Activated CD8-positive, alpha-beta memory T cell treated with anti-CD3 and anti-CD28 coated beads for 36 hours (primary cell): ENCODE results near the gene MYBPC1. TPM values are rescaled to one million over a fixed set of nuclear protein-coding genes. Genes with fewer than 3 reads are reported as not detected.
"Not testable (repeated sequence)": the region's sequence is repeated elsewhere in the genome, so short reads cannot be mapped to it uniquely, and the experiment has no call there.

Source experiments
- CTCF ChIA-PET: fragments of 350-600 bp; sonication (Branson Sonifier 250); formaldehyde crosslinking; loops from one replicate; lab custom pipeline; 2021; ENCODE audit warnings: antibody characterized with exemption; lab: Charles Lee
- POLR2A ChIA-PET: fragments of 350-600 bp; sonication (Branson Sonifier 250); formaldehyde crosslinking; loops from one replicate; lab custom pipeline; 2021; ENCODE audit warnings: antibody characterized with exemption; lab: Charles Lee
- total RNA-seq, 2 experiments: library from RNA; stranded (reverse); gene quantifications; one replicate each; pipeline ENCODE4 v1.2.3, GENCODE V29; 2021

The MYBPC1 gene
- total RNA-seq, 2 experiments from 2014 or later = not detected

DNA sequence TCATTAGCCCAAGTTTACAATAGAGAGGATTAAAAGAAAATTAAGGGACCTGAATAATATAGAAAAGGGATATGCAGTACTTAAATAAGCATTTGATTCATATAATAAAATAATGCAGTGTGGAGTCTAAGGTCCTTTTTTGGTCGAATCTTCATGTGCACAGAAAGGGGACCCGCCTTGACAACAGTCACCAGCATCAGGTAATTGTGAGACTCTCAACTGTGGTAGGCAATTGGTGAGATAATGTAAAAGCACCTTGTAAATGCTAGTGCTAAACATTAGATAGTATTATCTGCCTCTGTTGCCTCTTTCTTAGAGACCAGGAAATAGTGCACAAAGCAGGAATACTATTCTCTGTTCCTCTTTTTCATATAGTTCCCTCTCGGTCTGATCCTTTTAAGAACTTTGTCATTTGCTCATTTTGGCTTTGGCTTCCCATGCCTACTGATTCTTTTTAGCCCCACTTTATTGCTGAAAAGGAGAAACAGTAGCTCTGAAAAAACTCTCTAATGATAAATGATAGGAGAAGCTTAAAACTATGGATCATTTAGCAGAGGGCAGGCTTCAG is 120.2 kb downstream of the MYBPC1 start:
- ChIA-PET POLR2A (no interaction called here), CTCF (no interaction called here)

DNA sequence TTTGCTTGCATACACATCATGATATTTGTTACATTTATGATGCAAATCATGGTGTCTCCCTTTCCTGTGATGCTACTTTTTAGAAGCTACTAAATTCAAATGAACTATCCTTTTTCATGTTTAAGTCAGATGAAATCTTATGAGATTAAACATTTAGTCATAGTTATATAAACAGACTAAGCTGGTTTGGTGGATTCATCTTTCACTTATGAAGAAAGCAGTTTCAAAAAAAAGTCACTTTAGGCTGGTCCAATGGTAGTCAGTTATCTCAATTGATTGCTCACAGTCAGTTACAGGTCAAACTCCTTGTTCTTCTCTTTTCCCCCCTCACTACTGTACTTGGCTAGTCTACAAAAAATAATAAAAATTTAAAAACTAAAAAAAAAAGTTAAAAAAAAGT is 124.8 kb downstream of the MYBPC1 start:
- POLR2A ChIA-PET = no interaction called here
- CTCF ChIA-PET = no interaction called here

DNA sequence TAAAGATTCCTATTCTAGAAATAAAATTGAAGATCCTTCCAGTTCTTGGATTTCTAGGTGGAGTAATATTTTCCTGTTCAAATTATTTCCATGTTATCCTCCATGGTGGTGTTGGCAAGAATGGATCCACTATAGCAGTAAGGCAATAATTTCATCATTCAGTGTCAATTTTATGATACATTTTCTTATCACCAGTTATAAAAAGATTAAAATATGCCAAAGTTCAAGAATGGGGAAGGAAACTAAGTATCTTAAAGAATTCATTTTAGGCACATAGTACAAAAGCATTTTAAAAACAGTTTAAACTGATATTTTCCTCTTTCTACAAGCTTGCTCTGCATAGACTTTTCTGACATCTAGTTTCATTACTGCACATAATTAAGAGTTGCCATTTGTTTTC is 125.3 kb downstream of the MYBPC1 start:
- POLR2A ChIA-PET = no interaction called here
- CTCF ChIA-PET = no interaction called here

DNA sequence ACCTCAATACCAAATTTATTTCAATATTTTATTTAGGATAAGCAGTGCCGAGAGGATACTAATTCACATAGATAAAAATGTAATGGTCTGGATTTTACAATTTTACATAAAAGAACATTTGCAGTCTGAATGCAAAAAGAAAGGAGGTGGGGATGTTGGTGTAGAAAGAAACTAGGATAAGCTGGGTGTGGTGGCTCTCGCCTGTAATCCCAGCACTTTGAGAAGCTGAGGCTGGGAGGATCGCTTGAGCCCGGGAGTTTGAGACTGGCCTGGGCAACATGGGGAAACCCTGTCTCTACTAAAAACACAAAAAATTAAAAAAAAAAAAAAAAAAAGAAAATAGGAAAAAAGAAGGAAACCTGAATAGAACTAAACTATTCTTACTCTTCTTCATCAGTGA is 127.6 kb downstream of the MYBPC1 start:
- CTCF ChIA-PET = interaction anchor here (1.0 kb wide), 1 partner anchor 17 kb away, joined by 3 read pairs; no protein-coding TSS in a partner anchor
- POLR2A ChIA-PET = no interaction called here

DNA sequence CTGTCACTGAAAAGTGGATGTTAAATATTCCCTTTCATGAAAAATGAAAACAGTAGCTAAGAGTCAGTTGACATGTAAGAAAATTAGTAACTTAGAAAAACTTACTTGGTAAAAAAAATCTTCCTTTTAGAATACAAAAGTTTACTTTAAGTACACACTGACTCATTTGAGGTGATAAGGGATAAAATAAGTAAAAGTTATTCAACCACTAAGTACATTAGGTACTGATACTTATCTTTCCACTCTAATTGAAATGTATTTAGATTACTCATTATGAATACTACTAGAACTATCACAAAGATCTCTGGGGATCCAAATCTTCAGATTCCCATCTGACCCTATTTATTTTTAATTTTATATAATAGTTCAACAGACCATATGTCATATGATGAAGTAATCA is 132.3 kb downstream of the MYBPC1 start:
- POLR2A ChIA-PET = no interaction called here

DNA sequence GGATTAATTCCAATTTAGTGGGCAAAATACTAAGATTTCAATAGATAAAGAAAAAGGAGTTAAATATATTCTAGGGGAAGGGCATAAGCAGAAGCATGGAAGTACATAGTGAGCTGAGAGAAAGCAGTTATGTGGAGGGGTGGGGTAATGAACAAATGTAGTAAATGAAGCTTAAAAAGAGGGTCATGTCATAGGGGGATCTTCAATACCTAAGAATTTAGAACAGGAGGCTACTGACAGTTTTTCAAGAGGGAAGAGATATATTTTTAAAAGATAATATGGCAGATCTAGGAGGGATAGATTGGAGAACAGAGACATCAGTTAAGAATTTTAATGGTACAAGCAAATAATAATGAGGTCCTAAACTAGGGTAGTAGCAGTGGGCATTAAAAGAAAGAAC is 135.1 kb downstream of the MYBPC1 start:
- POLR2A ChIA-PET = interaction anchor here (0.6 kb wide), 1 partner anchor 30 kb away, joined by 4 read pairs; no protein-coding TSS in a partner anchor
- CTCF ChIA-PET = no interaction called here

More for the DNA sequence above, 132.3 kb downstream of the MYBPC1 start:
- CTCF ChIA-PET = no interaction called here

DNA sequence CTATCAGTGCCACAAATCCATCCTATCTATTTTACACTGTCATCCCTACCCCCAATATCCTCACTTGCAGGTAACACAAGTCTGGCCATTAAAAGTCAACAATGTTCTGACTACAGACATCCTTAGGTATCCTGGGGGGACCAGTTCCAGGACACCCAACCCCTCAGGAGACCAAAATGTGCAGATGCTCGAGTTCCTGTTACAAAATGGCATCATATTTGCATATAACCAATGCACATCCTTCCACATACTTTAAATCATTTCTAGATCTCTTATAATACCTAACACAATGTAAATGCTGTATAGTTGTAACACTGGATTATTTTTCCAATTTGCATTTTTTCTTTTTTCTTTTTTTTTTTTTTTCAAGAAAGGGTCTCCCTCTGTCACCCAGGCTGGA is 137.5 kb downstream of the MYBPC1 start:
- CTCF ChIA-PET = interaction anchor here (0.6 kb wide), 1 partner anchor 596 kb away, joined by 3 read pairs; no protein-coding TSS in a partner anchor
- POLR2A ChIA-PET = no interaction called here

DNA sequence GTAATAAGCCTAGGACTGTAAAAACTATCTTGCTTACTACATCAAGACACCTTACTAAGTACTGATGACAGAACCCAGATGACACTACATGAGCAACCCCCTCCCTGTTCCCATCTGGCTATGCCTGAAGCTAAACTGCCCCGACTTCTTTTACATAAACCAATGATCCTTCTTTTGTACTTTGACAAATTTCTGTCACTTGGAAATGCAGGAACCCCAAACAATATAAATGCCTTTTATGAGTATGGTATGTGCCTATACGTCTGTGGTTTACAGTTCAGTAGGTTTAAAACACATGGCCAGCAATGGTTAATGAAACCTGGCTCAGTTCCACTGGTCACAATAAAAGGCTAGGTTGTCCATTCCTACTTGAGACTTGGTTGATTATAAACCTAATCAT is 138.4 kb downstream of the MYBPC1 start:
- ChIA-PET POLR2A (no interaction called here), CTCF (interaction anchor here (0.6 kb wide), 1 partner anchor 595 kb away, joined by 3 read pairs; no protein-coding TSS in a partner anchor)

DNA sequence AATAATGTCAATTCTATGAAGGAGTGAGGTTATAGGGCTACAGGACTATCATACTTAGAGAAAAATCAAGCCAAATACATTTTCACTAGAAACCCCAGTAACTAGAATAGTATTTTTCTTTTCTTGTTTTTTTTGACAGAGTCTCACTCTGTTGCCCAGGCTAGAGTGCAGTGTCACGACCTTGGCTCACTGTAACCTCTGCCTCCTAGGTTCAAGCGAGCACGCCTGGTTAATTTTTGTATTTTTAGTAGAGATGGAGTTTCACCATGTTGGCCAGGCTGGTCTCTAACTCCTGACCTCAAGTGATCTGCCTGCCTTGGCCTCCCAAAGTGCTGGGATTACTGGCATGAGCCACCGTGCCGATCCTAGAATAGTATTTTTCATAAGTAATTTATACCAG is 139.7 kb downstream of the MYBPC1 start:
- POLR2A ChIA-PET, CTCF ChIA-PET: not testable (repeated sequence)

Other genes with a start within 250 kb of the MYBPC1 start
- gene ARL1, start 187.2 kb upstream of the MYBPC1 start, total RNA-seq = 10 to 100 TPM; 66.1 to 86.3 TPM
- gene SPIC, start 119.6 kb upstream of the MYBPC1 start, total RNA-seq = not detected
- gene CHPT1, start 102.7 kb downstream of the MYBPC1 start, total RNA-seq = 10 to 100 TPM; 29.8 to 31.2 TPM
- gene SYCP3, start 144.5 kb downstream of the MYBPC1 start, total RNA-seq = under 1 TPM; 0.17 to 0.91 TPM
- gene GNPTAB, start 236.0 kb downstream of the MYBPC1 start, total RNA-seq = 10 to 100 TPM; 73.1 to 73.8 TPM